ENCODE data around the gene TRIM22.
"Not testable (repeated sequence)": the region's sequence is repeated elsewhere in the genome, so short reads cannot be mapped to it uniquely, and the experiment has no call there.

- not testable (repeated sequence) for TF ChIP-seq CTCF, POLR2AphosphoS5, POLR2A (IDR thresholded peaks at IDR 0.05)
Measured at GRCh38 chr11:5656956-5657355, 32.6 kb upstream of the TRIM22 start.
